ENCODE results near the gene DMD.

DMD gene

GRCh38 chrX:33142331-33142730, 69.0 kb downstream of the DMD start:
- Histone ChIP-seq H3K36me3 (replicated peaks; ENCODE audit: low read depth, low read length) (no peaks in the 10 kb centered on the region), H3K9me3 (ENCODE audit: insufficient read depth, low read length) (no peaks in the 10 kb centered on the region), H3K4me2 (ENCODE audit: low read length) (no peak overlapping the region), H3K27me3 (ENCODE audit: low read depth, low read length) (no peaks in the 10 kb centered on the region), H2AFZ (ENCODE audit: low read depth, low read length) (no peak overlapping the region), H3K4me1 (ENCODE audit: low read length) (peaks cover 15% of the 10 kb centered on the region), H3K4me3 (ENCODE audit: low read length) (no peak overlapping the region), H3K79me2 (ENCODE audit: low read length) (no peaks in the 10 kb centered on the region), H3K9ac (ENCODE audit: low read length) (no peak overlapping the region), H3K27ac (ENCODE audit: low read length) (no peak overlapping the region), H4K20me1 (ENCODE audit: insufficient read depth, low read length) (no peaks in the 10 kb centered on the region)
- TF ChIP-seq EZH2phosphoT487 (IDR thresholded peaks at IDR 0.05; ENCODE audit: low read depth) (no peak), CTCF (IDR thresholded peaks at IDR 0.05; ENCODE audit: low read depth, low read length) (no peak)

GRCh38 chrX:33138677-33139249, 72.6 kb downstream of the DMD start:
- Histone ChIP-seq H3K4me1 (ENCODE audit: low read length) (peaks cover 26% of the 10 kb centered on the region), H4K20me1 (ENCODE audit: insufficient read depth, low read length) (no peaks in the 10 kb centered on the region), H3K36me3 (replicated peaks; ENCODE audit: low read depth, low read length) (peaks cover 5% of the 10 kb centered on the region), H3K79me2 (ENCODE audit: low read length) (no peaks in the 10 kb centered on the region), H3K27ac (ENCODE audit: low read length) (no peak overlapping the region; the same call in 1 of the 2 replicates), H3K9ac (ENCODE audit: low read length) (no peak overlapping the region; the same call in 1 of the 2 replicates), H3K27me3 (ENCODE audit: low read depth, low read length) (no peaks in the 10 kb centered on the region), H2AFZ (ENCODE audit: low read depth, low read length) (no peak overlapping the region), H3K4me2 (ENCODE audit: low read length) (no peak overlapping the region), H3K9me3 (ENCODE audit: insufficient read depth, low read length) (peaks cover 4% of the 10 kb centered on the region; the same call in 1 of the 2 replicates), H3K4me3 (ENCODE audit: low read length) (no peak overlapping the region)
- TF ChIP-seq CTCF (IDR thresholded peaks at IDR 0.05; ENCODE audit: low read depth, low read length) (no peak), EZH2phosphoT487 (IDR thresholded peaks at IDR 0.05; ENCODE audit: low read depth) (no peak)

GRCh38 chrX:33134164-33134563, 77.2 kb downstream of the DMD start:
- H3K9me3 ChIP-seq (ENCODE audit: insufficient read depth, low read length), result peaks cover 4% of the 10 kb centered on the region; the same call in 1 of the 2 replicates
- TF ChIP-seq CTCF (IDR thresholded peaks at IDR 0.05; ENCODE audit: low read depth, low read length) (no peak), EZH2phosphoT487 (IDR thresholded peaks at IDR 0.05; ENCODE audit: low read depth) (no peak)
- H3K79me2 ChIP-seq (ENCODE audit: low read length), result no peaks in the 10 kb centered on the region
- no peak overlapping the region for H2AFZ ChIP-seq (ENCODE audit: low read depth, low read length)
- no peak overlapping the region for H3K4me3 ChIP-seq (ENCODE audit: low read length)
- H3K4me2 ChIP-seq (ENCODE audit: low read length), result no peak overlapping the region
- H3K27me3 ChIP-seq (ENCODE audit: low read depth, low read length), result no peaks in the 10 kb centered on the region
- no peaks in the 10 kb centered on the region for H4K20me1 ChIP-seq (ENCODE audit: insufficient read depth, low read length)
- no peak overlapping the region for H3K9ac ChIP-seq (ENCODE audit: low read length)
- H3K4me1 ChIP-seq (ENCODE audit: low read length), result peaks cover 26% of the 10 kb centered on the region
- H3K27ac ChIP-seq (ENCODE audit: low read length), result no peak overlapping the region
- H3K36me3 ChIP-seq (replicated peaks; ENCODE audit: low read depth, low read length), result peaks cover 5% of the 10 kb centered on the region

GRCh38 chrX:33133320-33133719, 78.0 kb downstream of the DMD start:
- TF ChIP-seq EZH2phosphoT487 (IDR thresholded peaks at IDR 0.05; ENCODE audit: low read depth) (no peak), CTCF (IDR thresholded peaks at IDR 0.05; ENCODE audit: low read depth, low read length) (no peak)
- H3K9me3 ChIP-seq (ENCODE audit: insufficient read depth, low read length), result peaks cover 4% of the 10 kb centered on the region; the same call in 1 of the 2 replicates
- H4K20me1 ChIP-seq (ENCODE audit: insufficient read depth, low read length), result no peaks in the 10 kb centered on the region
- no peak overlapping the region for H3K4me2 ChIP-seq (ENCODE audit: low read length)
- no peak overlapping the region for H3K4me3 ChIP-seq (ENCODE audit: low read length)
- H3K9ac ChIP-seq (ENCODE audit: low read length), result no peak overlapping the region
- H3K79me2 ChIP-seq (ENCODE audit: low read length), result no peaks in the 10 kb centered on the region
- no peak overlapping the region for H2AFZ ChIP-seq (ENCODE audit: low read depth, low read length)
- H3K27ac ChIP-seq (ENCODE audit: low read length), result no peak overlapping the region
- peaks cover 5% of the 10 kb centered on the region for H3K36me3 ChIP-seq (replicated peaks; ENCODE audit: low read depth, low read length)
- peaks cover 28% of the 10 kb centered on the region for H3K4me1 ChIP-seq (ENCODE audit: low read length)
- H3K27me3 ChIP-seq (ENCODE audit: low read depth, low read length), result no peaks in the 10 kb centered on the region

All from OCI-LY3 (cell line).